ENCODE results near the gene POU3F3. TPM values are rescaled to one million over a fixed set of nuclear protein-coding genes. Genes with fewer than 3 reads are reported as not detected.

POU3F3 gene
- total RNA-seq, 3 donors from 2014 or later (not counting 1 experiment from before 2014, with no cell fraction given): not detected

DNA sequence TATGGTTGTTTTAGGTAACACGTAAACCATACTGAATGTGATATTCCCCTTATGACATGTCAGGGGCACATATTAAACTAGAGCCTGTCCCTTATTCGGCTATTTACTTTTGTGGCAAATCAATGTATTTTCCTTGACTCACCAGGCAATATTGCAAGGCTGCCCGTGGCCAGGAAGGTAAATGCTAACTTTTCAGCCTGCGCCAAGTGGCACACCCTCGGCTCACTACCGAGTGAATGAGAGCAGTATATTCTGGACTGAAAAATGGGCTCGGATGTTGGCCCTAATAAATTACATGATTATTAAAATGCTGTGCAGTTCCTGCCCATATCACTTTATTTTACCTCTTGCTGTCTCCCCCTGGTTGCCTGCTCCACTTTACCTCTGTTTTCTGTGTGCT, 46.7 kb downstream of the POU3F3 start:
- TF ChIP-seq, protein P1, sequence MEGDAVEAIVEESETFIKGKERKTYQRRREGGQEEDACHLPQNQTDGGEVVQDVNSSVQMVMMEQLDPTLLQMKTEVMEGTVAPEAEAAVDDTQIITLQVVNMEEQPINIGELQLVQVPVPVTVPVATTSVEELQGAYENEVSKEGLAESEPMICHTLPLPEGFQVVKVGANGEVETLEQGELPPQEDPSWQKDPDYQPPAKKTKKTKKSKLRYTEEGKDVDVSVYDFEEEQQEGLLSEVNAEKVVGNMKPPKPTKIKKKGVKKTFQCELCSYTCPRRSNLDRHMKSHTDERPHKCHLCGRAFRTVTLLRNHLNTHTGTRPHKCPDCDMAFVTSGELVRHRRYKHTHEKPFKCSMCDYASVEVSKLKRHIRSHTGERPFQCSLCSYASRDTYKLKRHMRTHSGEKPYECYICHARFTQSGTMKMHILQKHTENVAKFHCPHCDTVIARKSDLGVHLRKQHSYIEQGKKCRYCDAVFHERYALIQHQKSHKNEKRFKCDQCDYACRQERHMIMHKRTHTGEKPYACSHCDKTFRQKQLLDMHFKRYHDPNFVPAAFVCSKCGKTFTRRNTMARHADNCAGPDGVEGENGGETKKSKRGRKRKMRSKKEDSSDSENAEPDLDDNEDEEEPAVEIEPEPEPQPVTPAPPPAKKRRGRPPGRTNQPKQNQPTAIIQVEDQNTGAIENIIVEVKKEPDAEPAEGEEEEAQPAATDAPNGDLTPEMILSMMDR (IDR thresholded peaks at IDR 0.05): no peak

DNA sequence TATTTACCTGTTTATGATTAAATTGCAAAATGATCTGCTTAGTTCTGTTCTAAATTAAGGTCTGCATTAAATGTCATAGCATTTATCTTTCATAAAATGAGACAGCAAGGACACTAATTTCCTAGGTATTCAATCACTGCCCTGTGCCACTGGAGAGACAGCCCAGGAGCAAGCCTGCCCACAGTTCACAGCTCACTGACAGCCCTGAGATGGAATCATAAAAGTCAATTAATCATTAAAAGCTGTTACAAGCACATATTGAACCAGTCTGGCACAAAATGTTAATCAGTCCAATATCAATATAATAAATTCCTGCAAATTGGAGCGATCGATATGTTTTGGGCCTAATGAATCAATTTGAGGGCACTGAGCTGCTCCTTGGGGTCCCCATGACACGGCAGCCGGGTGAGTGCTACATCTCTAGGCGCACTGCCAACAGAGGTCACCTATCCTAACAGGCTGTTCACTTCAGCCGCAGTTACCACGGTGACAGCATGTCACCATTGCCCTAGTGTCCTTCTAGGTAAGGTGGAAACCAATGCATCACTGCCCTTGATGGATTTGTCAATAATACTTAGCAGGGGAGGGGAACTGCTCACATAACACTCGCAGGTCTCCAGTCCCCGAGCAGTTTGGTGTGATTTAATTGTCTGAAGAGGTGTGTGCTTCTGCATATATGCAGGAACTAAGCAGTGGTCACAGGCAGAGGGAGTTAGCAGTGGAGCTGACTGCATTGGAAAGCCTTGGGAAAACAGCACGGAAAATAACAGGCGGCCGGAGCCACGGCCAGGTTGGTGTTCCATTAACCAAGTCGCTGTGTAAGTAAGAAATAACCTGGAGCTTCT, 47.3 kb downstream of the POU3F3 start:
- WGBS (ENCODE audit: insufficient coverage): 88% methylated on average over 14 of the region's 14 CpGs
- ATAC-seq: no peak

More for the DNA sequence above, 46.7 kb downstream of the POU3F3 start:
- Histone ChIP-seq H3K4me1 (ENCODE audit: control insufficient read depth, insufficient read depth, low read length) (no peaks in the 10 kb centered on the region), H3K4me3 (ENCODE audit: low read length) (no peak overlapping the region), H3K36me3 (ENCODE audit: control insufficient read depth, insufficient read depth, low read length) (no peaks in the 10 kb centered on the region), H3K27ac (ENCODE audit: low read length) (no peak overlapping the region), H3K27me3 (ENCODE audit: control insufficient read depth, insufficient read depth, low read length) (no peaks in the 10 kb centered on the region), H3K9me3 (ENCODE audit: control insufficient read depth, insufficient read depth, low read length) (no peaks in the 10 kb centered on the region)
- WGBS (ENCODE audit: insufficient coverage): 90% methylated on average over 7 of the region's 7 CpGs
- Mint-ChIP-seq H3K4me3 (no peak overlapping the region), H3K4me1 (no peaks in the 10 kb centered on the region), H3K9me3 (no peaks in the 10 kb centered on the region), H3K36me3 (no peaks in the 10 kb centered on the region), H3K27ac (no peak overlapping the region), H3K27me3 (ENCODE audit: low read depth in 2 of 2) (peaks cover 15 to 44% of the 10 kb centered on the region in 2 donors)
- DNase-seq (no peak), ATAC-seq (no peak)
- intact Hi-C loops (cut with micrococcal nuclease): no loop called here

DNA sequence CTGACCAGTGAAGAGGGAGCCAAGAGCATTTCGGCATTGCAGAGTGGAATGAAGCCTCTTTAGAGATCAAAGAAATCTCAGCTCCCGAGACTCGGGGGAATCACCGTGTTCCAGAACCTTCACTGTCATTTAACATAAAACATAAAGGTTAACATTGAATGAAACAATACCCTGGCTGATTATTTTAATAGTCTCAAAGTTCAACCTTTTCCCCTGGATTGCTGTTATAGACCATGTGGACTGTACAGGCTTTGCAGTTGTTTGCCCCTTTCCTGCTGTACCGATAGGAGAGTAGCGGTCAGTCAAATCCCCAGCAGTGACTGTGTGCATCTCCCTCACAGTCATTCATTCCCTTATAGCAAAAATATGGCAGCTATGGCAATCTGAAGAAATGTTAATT, 48.4 kb downstream of the POU3F3 start:
- H3K36me3 Mint-ChIP-seq: no peaks in the 10 kb centered on the region
- no peak for DNase-seq
- WGBS (ENCODE audit: insufficient coverage): 88% methylated on average over 6 of the region's 6 CpGs
- intact Hi-C loops (cut with micrococcal nuclease): no loop called here
- peaks cover 27 to 48% of the 10 kb centered on the region in 2 donors for H3K27me3 Mint-ChIP-seq (ENCODE audit: low read depth in 2 of 2)
- Histone ChIP-seq H3K9me3 (ENCODE audit: control insufficient read depth, insufficient read depth, low read length) (no peaks in the 10 kb centered on the region), H3K27ac (ENCODE audit: low read length) (no peak overlapping the region), H3K4me1 (ENCODE audit: control insufficient read depth, insufficient read depth, low read length) (no peaks in the 10 kb centered on the region), H3K36me3 (ENCODE audit: control insufficient read depth, insufficient read depth, low read length) (no peaks in the 10 kb centered on the region), H3K4me3 (ENCODE audit: low read length) (no peak overlapping the region), H3K27me3 (ENCODE audit: control insufficient read depth, insufficient read depth, low read length) (no peaks in the 10 kb centered on the region)
- H3K4me3 Mint-ChIP-seq: no peak overlapping the region
- TF ChIP-seq, protein P1 (IDR thresholded peaks at IDR 0.05): no peak
- H3K27ac Mint-ChIP-seq: no peak overlapping the region
- no peak for ATAC-seq
- no peaks in the 10 kb centered on the region for H3K9me3 Mint-ChIP-seq
- no peaks in the 10 kb centered on the region for H3K4me1 Mint-ChIP-seq

More for the DNA sequence above, 47.3 kb downstream of the POU3F3 start:
- H3K36me3 Mint-ChIP-seq: no peaks in the 10 kb centered on the region
- H3K4me1 Mint-ChIP-seq: no peaks in the 10 kb centered on the region
- no peak overlapping the region for H3K27ac Mint-ChIP-seq
- DNase-seq: no peak
- H3K27me3 Mint-ChIP-seq (ENCODE audit: low read depth in 2 of 2): peaks cover 16 to 43% of the 10 kb centered on the region in 2 donors
- no peaks in the 10 kb centered on the region for H3K9me3 Mint-ChIP-seq
- Histone ChIP-seq H3K27me3 (ENCODE audit: control insufficient read depth, insufficient read depth, low read length) (no peaks in the 10 kb centered on the region), H3K36me3 (ENCODE audit: control insufficient read depth, insufficient read depth, low read length) (no peaks in the 10 kb centered on the region), H3K27ac (ENCODE audit: low read length) (no peak overlapping the region), H3K4me3 (ENCODE audit: low read length) (no peak overlapping the region), H3K4me1 (ENCODE audit: control insufficient read depth, insufficient read depth, low read length) (no peaks in the 10 kb centered on the region), H3K9me3 (ENCODE audit: control insufficient read depth, insufficient read depth, low read length) (no peaks in the 10 kb centered on the region)
- no peak overlapping the region for H3K4me3 Mint-ChIP-seq
- TF ChIP-seq, protein P1 (IDR thresholded peaks at IDR 0.05): no peak
- intact Hi-C loops (cut with micrococcal nuclease): no loop called here

Other genes with a start within 250 kb of the POU3F3 start
- gene MRPS9, start 184.0 kb downstream of the POU3F3 start, total RNA-seq: 10 to 100 TPM; 17.5 to 25.0 (median 19.2) TPM

Data from natural killer cell (primary cell).